Measurements from ENCODE around the gene SYNE3. TPM values are rescaled to one million over a fixed set of nuclear protein-coding genes. Genes with fewer than 3 reads are reported as not detected.

SYNE3 gene, protein sequence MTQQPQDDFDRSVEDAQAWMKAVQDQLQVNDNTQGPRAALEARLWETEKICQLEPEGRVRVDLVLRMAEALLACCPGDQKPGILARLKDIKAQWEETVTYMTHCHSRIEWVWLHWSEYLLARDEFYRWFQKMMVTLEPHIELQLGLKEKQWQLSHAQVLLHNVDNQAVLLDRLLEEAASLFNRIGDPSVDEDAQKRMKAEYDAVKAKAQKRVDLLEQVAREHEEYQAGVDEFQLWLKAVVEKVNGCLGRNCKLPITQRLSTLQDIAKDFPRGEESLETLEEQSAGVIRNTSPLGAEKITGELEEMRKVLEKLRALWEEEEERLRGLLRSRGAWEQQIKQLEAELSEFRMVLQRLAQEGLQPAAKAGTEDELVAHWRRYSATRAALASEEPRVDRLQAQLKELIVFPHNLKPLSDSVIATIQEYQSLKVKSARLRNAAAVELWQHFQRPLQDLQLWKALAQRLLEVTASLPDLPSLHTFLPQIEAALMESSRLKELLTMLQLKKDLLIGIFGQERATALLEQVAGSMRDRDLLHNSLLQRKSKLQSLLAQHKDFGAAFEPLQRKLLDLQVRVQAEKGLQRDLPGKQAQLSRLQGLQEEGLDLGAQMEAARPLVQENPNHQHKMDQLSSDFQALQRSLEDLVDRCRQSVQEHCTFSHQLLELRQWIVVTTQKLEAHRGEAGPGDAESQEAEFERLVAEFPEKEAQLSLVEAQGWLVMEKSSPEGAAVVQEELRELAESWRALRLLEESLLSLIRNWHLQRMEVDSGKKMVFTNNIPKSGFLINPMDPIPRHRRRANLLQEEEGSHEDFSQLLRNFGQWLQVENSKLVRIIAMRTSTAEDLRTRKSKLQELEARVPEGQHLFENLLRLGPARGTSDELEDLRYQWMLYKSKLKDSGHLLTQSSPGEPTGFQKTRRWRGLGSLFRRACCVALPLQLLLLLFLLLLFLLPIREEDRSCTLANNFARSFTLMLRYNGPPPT
- 10 to 100 TPM in 2 of 3 donors, 1 to 10 TPM in 1; 1.7 to 27.8 (median 24.5) TPM for polyA plus RNA-seq

DNA sequence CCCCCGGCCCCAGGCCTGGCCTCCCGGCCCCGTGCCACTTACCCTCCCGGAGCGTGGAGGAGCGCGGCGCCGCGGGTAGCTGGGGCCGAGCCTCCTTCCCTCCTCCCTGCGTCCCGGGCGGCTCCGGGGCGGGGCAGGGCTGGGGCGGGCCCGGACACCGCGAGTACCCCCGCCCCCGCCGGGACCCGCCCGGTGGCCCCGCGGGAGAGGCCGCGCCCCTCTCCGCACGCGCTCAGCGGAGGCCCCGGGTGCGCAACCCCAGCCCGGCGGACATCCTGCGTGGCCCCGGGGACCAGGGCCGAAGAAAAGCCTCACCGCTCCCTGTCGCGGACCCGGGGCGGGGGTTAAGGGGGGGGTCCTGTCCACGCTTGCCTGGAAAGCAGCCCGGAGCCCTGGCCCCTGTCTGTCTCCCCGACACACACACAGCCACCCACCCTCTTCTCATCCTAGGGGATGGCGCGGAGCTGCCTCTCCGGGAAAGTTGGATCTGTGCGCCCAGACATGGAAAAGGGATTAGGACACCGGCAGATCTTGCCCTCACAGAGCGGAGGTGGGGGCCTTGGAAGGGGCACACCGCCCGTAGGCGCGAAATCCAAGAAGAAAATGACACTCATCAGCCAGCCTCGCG lies at the start of gene SYNE3:
Gene SYNE3, minus strand, starts transcription at position 97 of the 628 bp plus-strand sequence. CDS start 40,829 bp downstream, outside the sequence.
- WGBS, 3 donors: 10 to 11% (median 11%) methylated on average over 37 to 53 of the region's 60 CpGs
- peak within 1 kb of the TSS; percentile 44 for H3K27ac ChIP-seq (ENCODE audit: low read depth, low read length)

DNA sequence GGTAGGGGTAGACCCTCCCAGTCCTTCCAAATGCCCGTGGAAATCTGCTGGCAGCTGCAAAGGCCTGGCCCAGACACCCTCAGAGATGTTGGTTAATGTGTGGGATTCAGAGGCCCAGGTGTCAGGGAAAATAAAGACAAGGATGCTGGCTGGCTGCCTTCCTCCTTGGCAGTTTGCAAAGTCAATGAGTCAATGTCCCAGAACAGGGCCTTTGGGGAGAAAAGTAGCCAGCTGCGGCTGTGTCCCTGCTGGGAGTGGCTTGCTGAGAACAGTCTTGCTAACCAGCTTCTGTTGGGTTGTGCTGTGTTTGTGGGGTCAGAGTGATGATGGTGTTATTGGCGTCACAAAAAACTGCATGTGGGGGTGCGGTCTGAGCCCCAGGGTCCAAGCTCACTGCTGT lies 47.6 kb upstream of the SYNE3 start:
- H3K27ac ChIP-seq (ENCODE audit: low read depth, low read length): no peak overlapping the region
- WGBS, 3 donors: 54 to 67% (median 58%) methylated on average over 4 of the region's 4 CpGs

GRCh38 chr14:95562892-95563685 lies 46.6 kb upstream of the SYNE3 start:
- H3K27ac ChIP-seq (ENCODE audit: low read depth, low read length): no peak overlapping the region
- WGBS, 3 donors: 67 to 79% (median 68%) methylated on average over 18 of the region's 18 CpGs

DNA sequence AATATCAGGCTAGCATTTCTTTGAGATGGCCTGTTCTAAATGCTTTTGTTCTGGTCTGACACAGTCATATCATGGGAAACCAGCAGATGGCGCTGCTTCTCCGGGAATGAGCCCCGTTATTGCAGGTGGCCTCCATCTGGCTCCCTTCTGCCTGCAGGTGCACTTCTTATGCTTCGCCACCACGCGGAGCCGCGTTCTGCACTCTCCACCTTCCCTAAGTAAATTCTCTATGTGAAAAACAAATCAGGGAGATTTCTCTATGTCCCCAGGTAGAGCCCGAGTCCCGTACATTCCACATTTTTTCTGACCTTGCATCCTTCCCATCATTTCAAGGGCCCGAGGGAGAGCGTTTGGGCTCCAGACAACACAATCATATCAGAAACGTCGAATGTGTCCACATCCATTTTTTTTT lies 44.6 kb upstream of the SYNE3 start:
- 5 to 14% (median 5%) methylated on average over 14 of the region's 14 CpGs for WGBS, 3 donors
- no peak overlapping the region for H3K27ac ChIP-seq (ENCODE audit: low read depth, low read length)

DNA sequence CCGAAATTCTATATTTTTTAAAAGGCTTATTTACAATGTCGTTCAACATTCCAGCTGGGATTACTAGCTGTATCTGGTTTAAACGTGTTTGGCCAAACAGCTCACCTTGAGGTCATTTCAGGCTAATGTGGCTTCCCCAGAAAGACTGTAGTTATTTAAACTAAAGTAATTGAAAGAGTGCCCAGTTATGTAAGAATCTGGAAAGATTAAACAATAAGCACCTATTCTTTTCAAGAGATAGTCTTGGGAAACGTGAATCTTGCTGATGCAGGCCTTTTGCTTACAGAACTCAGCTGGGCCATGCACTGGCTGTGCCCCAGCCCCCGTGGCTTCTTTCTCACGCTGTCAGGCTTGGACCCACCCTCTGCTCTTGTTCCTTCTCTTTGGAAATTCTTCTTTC lies 42.8 kb upstream of the SYNE3 start:
- no peak overlapping the region for H3K27ac ChIP-seq (ENCODE audit: low read depth, low read length)
- 19 to 57% (median 52%) methylated on average over 6 of the region's 6 CpGs for WGBS, 3 donors

DNA sequence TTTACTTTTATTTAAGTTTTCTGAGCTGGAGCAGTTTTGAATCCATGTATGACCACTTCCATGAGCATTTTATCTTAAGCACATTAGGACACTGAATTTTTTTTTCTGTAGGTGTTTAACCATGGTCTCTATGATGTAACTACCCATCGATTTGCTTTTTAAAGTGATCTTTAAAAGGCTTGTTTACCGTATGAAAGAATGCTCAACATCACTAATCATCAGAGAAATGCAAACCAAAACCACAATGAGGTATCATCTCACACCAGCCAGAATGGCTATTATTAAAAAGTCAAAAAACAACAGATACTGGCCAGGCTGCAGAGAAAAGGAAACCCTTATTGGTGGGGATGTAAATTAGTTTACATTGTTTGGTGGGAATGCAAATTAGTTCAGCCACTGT lies 41.4 kb upstream of the SYNE3 start:
- H3K27ac ChIP-seq (ENCODE audit: low read depth, low read length): no peak overlapping the region
- 67 to 69% (median 67%) methylated on average over 2 of the region's 2 CpGs for WGBS, 3 donors

GRCh38 chr14:95557291-95557690 lies 40.8 kb upstream of the SYNE3 start:
- WGBS, 3 donors: 88 to 89% (median 88%) methylated on average over 11 of the region's 11 CpGs
- H3K27ac ChIP-seq (ENCODE audit: low read depth, low read length): no peak overlapping the region

DNA sequence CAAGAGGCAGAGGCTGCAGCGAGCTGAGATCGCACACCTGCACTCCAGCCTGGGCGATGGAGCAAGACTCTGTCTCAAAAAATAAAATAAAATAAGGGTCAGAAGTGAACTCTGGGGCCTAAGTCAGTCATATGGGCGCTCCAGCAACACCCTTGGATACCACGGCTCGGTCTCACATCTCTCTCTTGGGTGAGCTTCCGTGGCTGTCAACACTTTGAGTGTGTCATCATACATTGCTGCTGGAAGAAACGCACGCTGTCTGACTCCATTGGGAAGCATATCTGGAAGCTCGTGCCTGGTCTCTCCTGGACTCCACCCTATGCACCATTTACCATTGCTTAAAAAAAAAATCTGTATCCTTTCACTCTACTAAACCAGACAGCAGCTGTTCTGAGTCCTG lies 38.6 kb upstream of the SYNE3 start:
- no peak overlapping the region for H3K27ac ChIP-seq (ENCODE audit: low read depth, low read length)
- WGBS, 3 donors: 95 to 97% (median 96%) methylated on average over 10 of the region's 10 CpGs

GRCh38 chr14:95553141-95553540 lies 36.7 kb upstream of the SYNE3 start:
- no peak overlapping the region for H3K27ac ChIP-seq (ENCODE audit: low read depth, low read length)
- WGBS, 3 donors: 86 to 91% (median 90%) methylated on average over 7 of the region's 7 CpGs

- 98 to 100% (median 100%) methylated on average over 1 of the region's 1 CpG for WGBS, 3 donors
- no peak overlapping the region for H3K27ac ChIP-seq (ENCODE audit: low read depth, low read length)
Observed at GRCh38 chr14:95551435-95551834, 35.0 kb upstream of the SYNE3 start.

DNA sequence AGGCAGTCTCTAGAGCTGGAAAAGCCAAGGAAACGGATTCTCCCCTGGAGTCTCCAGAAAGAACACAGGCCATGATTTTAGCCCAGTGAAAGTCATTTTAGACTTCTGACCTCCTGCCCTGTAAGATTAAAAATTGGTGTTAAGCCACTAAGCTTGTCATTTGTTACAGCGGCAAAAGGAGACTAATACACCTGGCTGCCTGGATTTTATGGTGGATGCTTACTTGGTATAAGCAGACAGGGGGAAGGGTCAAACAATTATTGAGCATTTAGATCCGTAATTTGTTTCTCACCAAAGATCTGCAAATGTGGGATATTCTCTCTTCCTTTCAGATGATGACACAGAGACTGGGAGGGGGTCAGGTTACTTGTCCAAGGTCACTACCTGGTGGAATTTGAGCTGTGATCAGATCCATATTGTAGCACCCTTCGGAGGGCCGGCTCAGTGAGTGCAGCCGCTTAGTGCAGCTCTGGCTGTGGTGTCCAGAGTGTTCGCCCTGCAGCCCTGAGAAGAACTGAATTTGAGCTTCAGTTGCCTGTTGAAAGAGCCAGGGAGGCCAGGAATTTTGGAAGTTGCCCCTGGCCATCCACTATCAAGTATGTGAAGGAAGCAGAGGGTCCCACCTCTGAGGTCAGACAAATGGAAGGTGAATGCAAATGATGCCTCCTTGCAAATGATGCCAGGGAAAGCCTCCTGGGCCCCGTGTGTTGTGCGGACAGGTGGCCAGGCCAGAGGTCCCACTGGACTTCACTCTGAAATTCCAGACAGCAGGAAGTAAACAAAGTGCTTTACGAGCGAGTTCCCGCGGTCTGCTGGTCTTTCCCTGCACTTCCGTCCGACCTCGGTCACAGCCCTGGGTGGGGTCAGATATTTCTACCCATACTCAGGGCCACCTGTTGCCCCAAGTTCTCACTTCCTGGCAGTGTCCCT lies 33.5 kb upstream of the SYNE3 start:
- WGBS, 3 donors: 76 to 81% (median 79%) methylated on average over 16 of the region's 16 CpGs
- no peak overlapping the region for H3K27ac ChIP-seq (ENCODE audit: low read depth, low read length)

DNA sequence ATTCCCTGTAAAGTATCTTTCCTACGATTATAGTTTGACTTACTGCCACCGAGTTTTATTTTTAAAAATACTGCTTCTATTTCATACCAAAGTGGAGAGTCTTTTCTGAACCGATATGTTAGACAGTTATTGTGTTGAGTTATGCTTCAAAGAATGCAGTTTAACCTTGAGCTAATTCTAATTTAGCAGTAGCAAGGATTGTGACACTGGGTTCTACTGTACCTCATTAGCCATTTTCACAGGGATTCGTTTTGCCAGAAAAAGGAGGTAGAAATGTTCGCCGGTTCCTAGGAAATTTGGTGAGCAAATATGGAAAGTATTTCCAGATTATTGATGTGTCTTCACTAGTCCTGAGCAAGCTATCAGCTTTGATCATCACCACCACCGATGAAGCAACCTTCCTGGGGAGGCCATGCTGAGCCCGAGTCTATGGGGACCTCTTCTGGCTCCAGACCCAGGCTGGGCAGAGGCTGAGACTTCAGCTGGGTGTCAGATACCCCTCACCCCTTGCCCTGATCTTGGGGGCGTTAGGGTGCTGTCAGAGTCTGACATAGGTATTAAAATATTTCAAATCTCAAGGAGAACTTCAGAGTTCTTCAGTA lies 32.0 kb upstream of the SYNE3 start:
- no peak overlapping the region for H3K27ac ChIP-seq (ENCODE audit: low read depth, low read length)
- 69 to 81% (median 72%) methylated on average over 9 of the region's 9 CpGs for WGBS, 3 donors

DNA sequence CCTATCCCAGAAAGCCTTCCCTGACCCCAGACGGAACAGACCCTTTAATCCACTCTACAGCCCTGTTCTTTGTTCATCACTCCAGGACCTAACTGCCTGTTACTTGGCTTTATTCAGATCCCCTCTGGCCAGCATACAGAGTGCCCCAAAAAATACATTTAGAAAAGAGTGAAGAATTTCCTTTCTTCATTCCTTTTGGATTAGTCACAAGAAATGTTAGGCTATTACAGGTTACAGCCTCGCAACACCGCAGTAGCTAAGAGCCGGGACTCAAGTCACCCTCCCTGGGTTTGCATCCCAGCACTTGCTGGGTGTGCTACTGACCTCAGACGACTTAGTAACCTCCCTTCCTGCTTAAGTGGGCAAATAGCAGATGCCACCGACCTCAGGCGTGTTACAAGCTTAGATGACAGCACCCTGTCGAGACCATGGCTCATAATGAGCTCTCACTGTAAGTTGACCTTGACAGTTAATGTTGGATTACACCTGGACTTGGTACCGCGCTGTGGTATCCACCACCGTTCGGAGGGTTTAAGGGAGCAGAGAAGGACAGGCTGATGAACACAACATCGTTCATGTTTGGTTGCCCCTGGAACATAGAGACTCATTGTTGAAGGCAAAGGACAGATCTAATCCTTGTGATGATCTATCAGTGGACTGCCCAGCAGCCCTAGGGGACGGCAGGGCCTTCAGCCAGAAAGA lies 31.3 kb upstream of the SYNE3 start:
- H3K27ac ChIP-seq (ENCODE audit: low read depth, low read length): no peak overlapping the region
- WGBS, 3 donors: 65 to 83% (median 78%) methylated on average over 14 of the region's 14 CpGs

- 90 to 96% (median 95%) methylated on average over 5 of the region's 5 CpGs for WGBS, 3 donors
- no peak overlapping the region for H3K27ac ChIP-seq (ENCODE audit: low read depth, low read length)
Observed at GRCh38 chr14:95547272-95547625, 30.8 kb upstream of the SYNE3 start.

GRCh38 chr14:95545515-95546168 lies 29.2 kb upstream of the SYNE3 start:
- H3K27ac ChIP-seq (ENCODE audit: low read depth, low read length): no peak overlapping the region
- 83 to 87% (median 83%) methylated on average over 5 of the region's 5 CpGs for WGBS, 3 donors

DNA sequence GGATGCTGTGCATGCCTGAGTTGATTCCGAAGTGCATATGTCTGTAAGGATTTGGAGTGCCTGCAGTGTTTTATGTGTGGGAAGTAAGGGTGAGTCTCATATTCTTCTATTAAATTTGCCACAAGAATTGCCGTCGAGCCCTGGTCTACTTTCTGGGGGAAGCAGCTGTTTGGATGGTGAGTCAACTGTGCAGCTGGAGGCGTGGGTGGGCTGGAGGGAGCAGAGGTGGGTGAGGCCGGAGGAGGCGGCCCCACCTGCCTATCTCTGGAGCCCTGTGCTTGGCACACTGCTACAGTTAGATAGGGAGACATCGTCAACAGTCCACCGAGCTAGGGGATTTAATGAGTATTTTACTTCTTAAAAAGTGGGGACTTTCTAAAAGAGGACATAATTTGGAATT lies 28.1 kb upstream of the SYNE3 start:
- H3K27ac ChIP-seq (ENCODE audit: low read depth, low read length): no peak overlapping the region
- 69 to 81% (median 73%) methylated on average over 8 of the region's 8 CpGs for WGBS, 3 donors

Data from adipose tissue (tissue), 3 donors.